B cell (primary cell): ENCODE measurements around the gene NR3C2.

Experiments used
- CTCF ChIP-seq: fragments of 200-600 bp; IDR thresholded peaks from one replicate; pipeline ENCODE4 v1.8.0; 2022; ENCODE audit warnings: antibody characterized with exemption, mild to moderate bottlenecking
- EZH2 ChIP-seq: IDR thresholded peaks from 2 replicates; pipeline ENCODE4 v1.6.1; 2012; ENCODE audit warnings: borderline replicate concordance, low read depth, mild to moderate bottlenecking, moderate library complexity, low read length; ENCODE audit not compliant: insufficient read depth, poor library complexity, severe bottlenecking

- TF ChIP-seq CTCF (no peak), EZH2 (no peak)
Observed at GRCh38 chr4:148235809-148236208, 206.4 kb downstream of the NR3C2 start.
